ENCODE measurements around the gene LPP. TPM values are rescaled to one million over a fixed set of nuclear protein-coding genes. Genes with fewer than 3 reads are reported as not detected.
"Not testable (repeated sequence)": the region's sequence is repeated elsewhere in the genome, so short reads cannot be mapped to it uniquely, and the experiment has no call there.

LPP gene
- total and polyA plus RNA-seq, 8 donors, result 23.1 to 220 (median 26.7) TPM

DNA sequence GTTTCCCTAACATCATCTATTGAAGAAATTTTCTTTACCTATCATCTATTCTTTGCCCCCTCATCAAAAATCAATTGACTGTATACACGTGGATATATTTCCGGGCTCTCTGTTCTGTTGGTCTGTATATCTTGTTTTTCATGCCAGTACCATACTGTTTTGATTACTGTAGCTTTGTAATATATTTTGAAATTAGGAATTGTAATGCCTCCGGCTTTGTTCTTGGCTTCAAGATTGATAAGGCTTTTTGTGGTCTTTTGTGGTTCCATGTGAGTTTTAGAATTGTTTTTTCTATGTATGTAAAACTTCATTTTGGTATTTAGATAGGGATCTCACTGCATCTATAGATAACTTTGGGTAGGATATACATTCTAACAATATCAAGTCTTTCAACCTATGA lies 454.4 kb downstream of the LPP start:
- intact Hi-C loops (cut with DNase I), result no loop called here
- no peak for DNase-seq

GRCh38 chr3:188613721-188614120 lies 459.8 kb downstream of the LPP start:
- H3K27ac ChIP-seq; ATAC-seq; H3K4me1 ChIP-seq; H3K27me3 ChIP-seq; H3K4me3 ChIP-seq; intact Hi-C loops (cut with DNase I); H3K9me3 ChIP-seq; DNase-seq: not testable (repeated sequence)
- H3K36me3 ChIP-seq, result peaks cover 4 to 30% of the 10 kb centered on the region in 2 donors

More for the DNA sequence above, 454.4 kb downstream of the LPP start:
- Histone ChIP-seq H3K9me3 (no peaks in the 10 kb centered on the region), H3K4me3 (no peak overlapping the region), H3K36me3 (peaks cover 4 to 30% of the 10 kb centered on the region in 2 donors), H3K27me3 (no peaks in the 10 kb centered on the region), H3K27ac (no peak overlapping the region), H3K4me1 (no peaks in the 10 kb centered on the region)
- ATAC-seq, result no peak
- no peak for TF ChIP-seq CTCF (IDR thresholded peaks at IDR 0.05)

GRCh38 chr3:188617270-188617669 lies 463.3 kb downstream of the LPP start:
- no peaks in the 10 kb centered on the region for H3K27me3 ChIP-seq
- DNase-seq, result no peak
- H3K4me1 ChIP-seq, result no peaks in the 10 kb centered on the region
- ATAC-seq, result no peak
- no peaks in the 10 kb centered on the region for H3K36me3 ChIP-seq
- no peak for TF ChIP-seq CTCF (IDR thresholded peaks at IDR 0.05)
- no peak overlapping the region for H3K4me3 ChIP-seq
- intact Hi-C loops (cut with DNase I), result no loop called here
- no peaks in the 10 kb centered on the region for H3K9me3 ChIP-seq
- no peak overlapping the region for H3K27ac ChIP-seq

DNA sequence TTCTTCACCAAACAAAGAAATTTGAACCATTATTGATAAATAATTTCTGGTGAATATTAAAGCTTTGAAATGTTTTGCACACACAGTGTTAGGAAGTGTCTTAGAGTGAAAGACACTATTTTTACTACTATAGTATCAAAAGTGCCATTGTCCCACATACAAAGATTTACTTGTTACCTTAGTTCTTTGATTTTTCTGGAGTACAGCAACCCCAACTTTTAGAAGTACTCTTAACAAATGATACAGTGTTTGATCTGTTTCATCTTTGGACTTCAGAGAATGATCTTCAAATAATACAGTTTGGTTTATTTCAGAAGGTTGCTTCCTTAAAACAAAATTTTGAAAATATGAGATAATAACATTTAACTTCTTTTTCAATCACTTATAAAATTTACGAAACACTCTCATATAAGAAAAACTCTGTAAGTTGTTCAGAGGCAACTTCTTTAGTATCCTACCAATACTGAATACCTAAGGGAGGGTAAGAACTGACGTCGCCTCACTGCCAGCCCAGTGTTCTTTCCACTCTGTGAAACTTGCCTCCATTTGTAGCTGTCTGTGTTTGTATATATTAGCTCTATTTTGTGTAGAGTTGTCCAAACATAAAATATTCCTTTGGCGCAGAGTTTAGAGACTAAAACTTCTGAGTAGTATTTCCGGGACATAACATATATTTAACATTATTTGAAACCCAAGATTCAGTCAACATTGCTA lies 464.2 kb downstream of the LPP start:
- no peaks in the 10 kb centered on the region for H3K9me3 ChIP-seq
- no peak overlapping the region for H3K4me3 ChIP-seq
- DNase-seq (no peak), ATAC-seq (no peak)
- no peaks in the 10 kb centered on the region for H3K27me3 ChIP-seq
- H3K27ac ChIP-seq, result no peak overlapping the region
- TF ChIP-seq CTCF (IDR thresholded peaks at IDR 0.05), result no peak
- intact Hi-C loops (cut with DNase I), result no loop called here
- no peaks in the 10 kb centered on the region for H3K4me1 ChIP-seq
- no peaks in the 10 kb centered on the region for H3K36me3 ChIP-seq

- intact Hi-C loops (cut with DNase I), result no loop called here
- DNase-seq, result no peak
- peaks cover 4 to 9% of the 10 kb centered on the region in 2 donors for H3K4me1 ChIP-seq
Measured at GRCh38 chr3:188620752-188621151, 466.8 kb downstream of the LPP start.

More at GRCh38 chr3:188620752-188621151, 466.8 kb downstream of the LPP start:
- no peak for ATAC-seq
- no peaks in the 10 kb centered on the region for H3K9me3 ChIP-seq
- TF ChIP-seq CTCF (IDR thresholded peaks at IDR 0.05), result no peak
- H3K27me3 ChIP-seq, result no peaks in the 10 kb centered on the region
- no peak overlapping the region for H3K27ac ChIP-seq
- no peaks in the 10 kb centered on the region for H3K36me3 ChIP-seq
- no peak overlapping the region for H3K4me3 ChIP-seq

Measured in left lung (tissue), 10 donors.